GM12878 (cell line): ENCODE data around the gene NDC1. TPM values are rescaled to one million over a fixed set of nuclear protein-coding genes. Genes with fewer than 3 reads are reported as not detected.

Experiments
- ATAC-seq: fragments of 200-7000 bp; cut with Tn5 transposase; 3 replicates; pipeline ENCODE4 v1.9.1; 2020; ENCODE audit warnings: mild to moderate bottlenecking, moderate library complexity
- BruUV-seq: library from RNA; stranded (reverse); fragments of 400-500 nt; replicated peaks from 2 replicates; lab custom pipeline; 2021; lab: Mats Ljungman, UMichigan
- CTCF ChIA-PET: fragments of 300-600 bp; sonication (Branson Sonifier 250); formaldehyde crosslinking; extraction: SDS; loops from one replicate; lab custom pipeline; 2021; ENCODE audit warnings: inconsistent platforms; lab: Yijun Ruan, JAX
- POLR2A ChIA-PET: fragments of 350-600 bp; formaldehyde crosslinking; extraction: SDS; loops from one replicate; lab custom pipeline; 2021; ENCODE audit warnings: inconsistent platforms; lab: Charles Lee
- RAD21 ChIA-PET: fragments of 300-600 bp; sonication (Branson Sonifier 250); formaldehyde crosslinking; loops from one replicate; lab custom pipeline; 2023; ENCODE audit warnings: antibody characterized with exemption; ENCODE audit not compliant: unreplicated experiment; lab: Charles Lee
- SMC1A ChIA-PET: fragments of 300-600 bp; sonication (Branson Sonifier 250); formaldehyde crosslinking; loops from one replicate; lab custom pipeline; 2023; ENCODE audit not compliant: unreplicated experiment, uncharacterized antibody; lab: Charles Lee
- DNase-seq: peaks from one replicate; pipeline ENCODE4 v3.0.0-alpha.2; 2011; ENCODE audit warnings: low read depth, low spot score
- FAIRE-seq: peaks from 3 replicates; lab custom pipeline; 2011; peaks lifted over from hg19 to GRCh38; lab: Jason Lieb, UNC
- H2AFZ ChIP-seq: 2 replicates; pipeline ENCODE4 v1.6.0; 2011; ENCODE audit warnings: low read depth, low read length, control low read depth; ENCODE audit not compliant: control insufficient read depth
- H3K27ac ChIP-seq: 2 replicates; pipeline ENCODE4 v1.5.1; 2011; ENCODE audit warnings: control low read depth; ENCODE audit not compliant: control insufficient read depth, insufficient read depth
- H3K27me3 ChIP-seq, 2 experiments: replicated peaks in 1 of 2; 2 replicates each; pipeline versions ENCODE4 v1.6.0 to v1.6.1; 2011; ENCODE audit warnings: low read length in 1 of 2; ENCODE audit not compliant: control insufficient read depth in 2 of 2, insufficient read depth in 2 of 2
- H3K36me3 ChIP-seq, 2 experiments: 2 replicates each; pipeline ENCODE4 v1.5.1; 2011; ENCODE audit warnings: low read length in 1 of 2; ENCODE audit not compliant: control insufficient read depth in 2 of 2, insufficient read depth in 2 of 2
- H3K4me1 ChIP-seq: 2 replicates; pipeline ENCODE4 v1.6.1; 2011; ENCODE audit warnings: mild to moderate bottlenecking, low read length, moderate library complexity, mixed read lengths; ENCODE audit not compliant: control insufficient read depth, insufficient read depth
- H3K4me2 ChIP-seq: 2 replicates; pipeline ENCODE4 v1.6.0; 2011; ENCODE audit warnings: control low read depth; ENCODE audit not compliant: control insufficient read depth, insufficient read depth
- H3K4me3 ChIP-seq: fragments of 200-600 bp; sonication (generic); 2 replicates; pipeline ENCODE4 v1.5.1; 2016
- H3K79me2 ChIP-seq: 2 replicates; pipeline ENCODE4 v1.6.0; 2011; ENCODE audit warnings: low read length; ENCODE audit not compliant: control insufficient read depth, insufficient read depth
- H3K9ac ChIP-seq: 2 replicates; pipeline ENCODE4 v1.8.0; 2011; ENCODE audit warnings: low read length, control low read depth, mixed read lengths; ENCODE audit not compliant: control insufficient read depth, insufficient read depth
- H3K9me3 ChIP-seq: replicated peaks from 3 replicates; pipeline ENCODE4 v1.5.1; 2011; ENCODE audit warnings: mild to moderate bottlenecking, low read length; ENCODE audit not compliant: control insufficient read depth, insufficient read depth
- H4K20me1 ChIP-seq: 2 replicates; pipeline ENCODE4 v1.6.0; 2011; ENCODE audit not compliant: control insufficient read depth, insufficient read depth
- BHLHE40 ChIP-seq, 2 experiments: fragments of 450-650 bp in 1 of 2; IDR thresholded peaks; 2 replicates each; pipeline ENCODE4 v1.6.1; 2011 to 2017; ENCODE audit warnings: low read depth in 2 of 2, borderline replicate concordance in 1 of 2, improper control_type of control experiment in 1 of 2, low read length in 1 of 2, mild to moderate bottlenecking in 1 of 2
- CHD2 ChIP-seq: IDR thresholded peaks from 2 replicates; pipeline ENCODE4 v1.6.1; 2011; ENCODE audit warnings: low read depth, low read length, improper control_type of control experiment, borderline replicate concordance
- ESRRA ChIP-seq: IDR thresholded peaks from 2 replicates; pipeline ENCODE4 v1.6.1; 2012; ENCODE audit warnings: mild to moderate bottlenecking, low read length, improper control_type of control experiment
- IKZF2 ChIP-seq, 2 experiments: fragments of 450-650 bp; IDR thresholded peaks; 2 replicates each; pipeline ENCODE4 v1.6.1; 2017; ENCODE audit warnings: mild to moderate bottlenecking in 2 of 2, moderate library complexity in 2 of 2
- PAX8 ChIP-seq: fragments of 450-650 bp; IDR thresholded peaks from 2 replicates; pipeline ENCODE4 v1.6.1; 2017; ENCODE audit warnings: mild to moderate bottlenecking, moderate library complexity
- POLR2AphosphoS2 ChIP-seq: IDR thresholded peaks from 2 replicates; pipeline ENCODE4 v1.6.1; 2011; ENCODE audit warnings: low read depth, mild to moderate bottlenecking, low read length, improper control_type of control experiment, moderate library complexity
- RAD51 ChIP-seq: fragments of 450-650 bp; IDR thresholded peaks from 2 replicates; pipeline ENCODE4 v1.6.1; 2016; ENCODE audit warnings: moderate library complexity, mild to moderate bottlenecking, inconsistent platforms
- RFX5 ChIP-seq: IDR thresholded peaks from 2 replicates; pipeline ENCODE4 v1.6.1; 2011; ENCODE audit warnings: low read depth, low read length, improper control_type of control experiment
- SMC3 ChIP-seq: IDR thresholded peaks from 2 replicates; pipeline ENCODE4 v1.6.1; 2011; ENCODE audit warnings: low read length, improper control_type of control experiment, borderline replicate concordance
- SREBF1 ChIP-seq: IDR thresholded peaks from 2 replicates; pipeline ENCODE4 v1.6.1; 2012; ENCODE audit warnings: mild to moderate bottlenecking, low read length
- STAT1 ChIP-seq: fragments of 450-650 bp; conservative IDR thresholded peaks from 2 replicates; pipeline ENCODE4 v1.6.1; 2014; ENCODE audit warnings: antibody characterized with exemption, mild to moderate bottlenecking
- ZNF207 ChIP-seq: fragments of 450-650 bp; IDR thresholded peaks from 2 replicates; pipeline ENCODE4 v1.6.1; 2014; ENCODE audit warnings: antibody characterized with exemption, mild to moderate bottlenecking, borderline replicate concordance
- ZNF217 ChIP-seq: fragments of 450-650 bp; IDR thresholded peaks from 2 replicates; pipeline ENCODE4 v1.6.1; 2017; ENCODE audit warnings: antibody characterized with exemption, mild to moderate bottlenecking
- ZNF24 ChIP-seq: fragments of 450-650 bp; IDR thresholded peaks from 2 replicates; pipeline ENCODE4 v1.6.1; 2017; ENCODE audit warnings: antibody characterized with exemption, mild to moderate bottlenecking
- WGBS: methylation state at CpG from one replicate; pipeline ENCODE4 v1.1.6; 2016; ENCODE audit warnings: low lambda C conversion rate; ENCODE audit not compliant: insufficient replicate concordance, insufficient coverage; ENCODE audit errors: missing lambda C conversion rate; 5-methylcytosine and 5-hydroxymethylcytosine counted together
- in situ Hi-C: fragments of 300-500 bp; cut with MboI; formaldehyde crosslinking; loops from 9 replicates; pipeline ENCODE4 v1.14.3; 2018; ENCODE audit warnings: mixed read lengths
- intact Hi-C: fragments of 100-400 bp; cut with micrococcal nuclease; formaldehyde crosslinking; loops from one replicate; pipeline ENCODE4 v1.14.2; 2022; ENCODE audit not compliant: unreplicated experiment
- polyA plus RNA-seq, 11 experiments: library from polyadenylated mRNA; depleted of rRNA in 4 of 11; unstranded in 6 of 11; stranded (reverse) in 5 of 11; fragments of >200 nt; fragmentation: Nextera tagmentation in 4 of 11; fragmentation: Illumina TruSeq in 1 of 11; extraction: Ambion mirVana in 4 of 11; extraction: Trizol in 1 of 11; gene quantifications; 1 replicate in 1 of 11; 2 replicates in 10 of 11; pipeline versions ENCODE4 v1.2.1 to v1.2.3, GENCODE V29; 2011 to 2016; ENCODE audit warnings: inconsistent platforms in 2 of 11, missing spikeins in 2 of 11, low read depth in 1 of 11
- total RNA-seq, 4 experiments: library from RNA; depleted of rRNA in 3 of 4; stranded (reverse); fragments of >200 nt in 3 of 4; fragmentation: Illumina TruSeq in 1 of 4; extraction: Trizol in 1 of 4; gene quantifications; 2 replicates each; pipeline versions ENCODE4 v1.2.1 to v1.2.3, GENCODE V29; 2013 to 2021
- TF ChIP-seq, protein P1 (sequence below): IDR thresholded peaks from 2 replicates; pipeline ENCODE4 v1.6.1; 2012; ENCODE audit warnings: improper control_type of control experiment, low read depth, low read length; ENCODE audit not compliant: insufficient replicate concordance
- TF ChIP-seq, protein P2 (sequence below): fragments of 450-650 bp; IDR thresholded peaks from 2 replicates; pipeline ENCODE4 v1.6.1; 2016; ENCODE audit warnings: mild to moderate bottlenecking

NDC1 gene
- total and polyA plus RNA-seq, 10 of the 15 experiments (the other 5 are each of a cell fraction or from before 2014, with no cell fraction given), result 20.2 to 77.6 (median 47.1) TPM

- no peak for FAIRE-seq
- CTCF ChIA-PET, result interaction anchor here (0.9 to 1.9 kb wide), 5 partner anchors 11 to 137 kb away, joined by 3 to 6 read pairs (median 4); no protein-coding TSS in a partner anchor
- no peaks in the 10 kb centered on the region for H3K27me3 ChIP-seq
- DNase-seq, result no peak
- in situ Hi-C loops, result no loop called here
- no peaks in the 10 kb centered on the region for H3K9me3 ChIP-seq
- BruUV-seq, result no TSS peak
- H4K20me1 ChIP-seq, result no peaks in the 10 kb centered on the region
- WGBS, result 98% methylated on average over 3 of the region's 3 CpGs
- RAD21 ChIA-PET, result no interaction called here
- TF ChIP-seq PAX8 (no peak), IKZF2 (IDR thresholded peaks at IDR 0.05) (no peak), ESRRA (no peak), ZNF207 (no peak), CHD2 (no peak), RAD51 (no peak), ZNF24 (no peak), SREBF1 (no peak), SMC3 (no peak), BHLHE40 (IDR thresholded peaks at IDR 0.05; ENCODE audit: borderline replicate concordance in 1 of 2, low read depth in 2 of 2, low read length in 1 of 2) (no peak), STAT1 (no peak), ZNF217 (no peak), RFX5 (no peak), POLR2AphosphoS2 (no peak)
- TF ChIP-seq, protein P1, sequence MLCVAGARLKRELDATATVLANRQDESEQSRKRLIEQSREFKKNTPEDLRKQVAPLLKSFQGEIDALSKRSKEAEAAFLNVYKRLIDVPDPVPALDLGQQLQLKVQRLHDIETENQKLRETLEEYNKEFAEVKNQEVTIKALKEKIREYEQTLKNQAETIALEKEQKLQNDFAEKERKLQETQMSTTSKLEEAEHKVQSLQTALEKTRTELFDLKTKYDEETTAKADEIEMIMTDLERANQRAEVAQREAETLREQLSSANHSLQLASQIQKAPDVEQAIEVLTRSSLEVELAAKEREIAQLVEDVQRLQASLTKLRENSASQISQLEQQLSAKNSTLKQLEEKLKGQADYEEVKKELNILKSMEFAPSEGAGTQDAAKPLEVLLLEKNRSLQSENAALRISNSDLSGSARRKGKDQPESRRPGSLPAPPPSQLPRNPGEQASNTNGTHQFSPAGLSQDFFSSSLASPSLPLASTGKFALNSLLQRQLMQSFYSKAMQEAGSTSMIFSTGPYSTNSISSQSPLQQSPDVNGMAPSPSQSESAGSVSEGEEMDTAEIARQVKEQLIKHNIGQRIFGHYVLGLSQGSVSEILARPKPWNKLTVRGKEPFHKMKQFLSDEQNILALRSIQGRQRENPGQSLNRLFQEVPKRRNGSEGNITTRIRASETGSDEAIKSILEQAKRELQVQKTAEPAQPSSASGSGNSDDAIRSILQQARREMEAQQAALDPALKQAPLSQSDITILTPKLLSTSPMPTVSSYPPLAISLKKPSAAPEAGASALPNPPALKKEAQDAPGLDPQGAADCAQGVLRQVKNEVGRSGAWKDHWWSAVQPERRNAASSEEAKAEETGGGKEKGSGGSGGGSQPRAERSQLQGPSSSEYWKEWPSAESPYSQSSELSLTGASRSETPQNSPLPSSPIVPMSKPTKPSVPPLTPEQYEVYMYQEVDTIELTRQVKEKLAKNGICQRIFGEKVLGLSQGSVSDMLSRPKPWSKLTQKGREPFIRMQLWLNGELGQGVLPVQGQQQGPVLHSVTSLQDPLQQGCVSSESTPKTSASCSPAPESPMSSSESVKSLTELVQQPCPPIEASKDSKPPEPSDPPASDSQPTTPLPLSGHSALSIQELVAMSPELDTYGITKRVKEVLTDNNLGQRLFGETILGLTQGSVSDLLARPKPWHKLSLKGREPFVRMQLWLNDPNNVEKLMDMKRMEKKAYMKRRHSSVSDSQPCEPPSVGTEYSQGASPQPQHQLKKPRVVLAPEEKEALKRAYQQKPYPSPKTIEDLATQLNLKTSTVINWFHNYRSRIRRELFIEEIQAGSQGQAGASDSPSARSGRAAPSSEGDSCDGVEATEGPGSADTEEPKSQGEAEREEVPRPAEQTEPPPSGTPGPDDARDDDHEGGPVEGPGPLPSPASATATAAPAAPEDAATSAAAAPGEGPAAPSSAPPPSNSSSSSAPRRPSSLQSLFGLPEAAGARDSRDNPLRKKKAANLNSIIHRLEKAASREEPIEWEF, result no peak
- TF ChIP-seq, protein P2, sequence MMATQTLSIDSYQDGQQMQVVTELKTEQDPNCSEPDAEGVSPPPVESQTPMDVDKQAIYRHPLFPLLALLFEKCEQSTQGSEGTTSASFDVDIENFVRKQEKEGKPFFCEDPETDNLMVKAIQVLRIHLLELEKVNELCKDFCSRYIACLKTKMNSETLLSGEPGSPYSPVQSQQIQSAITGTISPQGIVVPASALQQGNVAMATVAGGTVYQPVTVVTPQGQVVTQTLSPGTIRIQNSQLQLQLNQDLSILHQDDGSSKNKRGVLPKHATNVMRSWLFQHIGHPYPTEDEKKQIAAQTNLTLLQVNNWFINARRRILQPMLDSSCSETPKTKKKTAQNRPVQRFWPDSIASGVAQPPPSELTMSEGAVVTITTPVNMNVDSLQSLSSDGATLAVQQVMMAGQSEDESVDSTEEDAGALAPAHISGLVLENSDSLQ, result no peak
- no peak overlapping the region for H3K27ac ChIP-seq
- no peak overlapping the region for H3K4me3 ChIP-seq
- intact Hi-C loops, result no loop called here
- H3K79me2 ChIP-seq, result no peaks in the 10 kb centered on the region
- H3K9ac ChIP-seq, result no peak overlapping the region
- ATAC-seq, result no peak
- SMC1A ChIA-PET, result interaction anchor here (4.5 kb wide), 1 partner anchor 11 kb away, joined by 18 read pairs; no protein-coding TSS in a partner anchor
- no peaks in the 10 kb centered on the region for H3K4me1 ChIP-seq
- POLR2A ChIA-PET, result interaction anchor here (1.4 to 1.5 kb wide), 2 partner anchors 11 to 123 kb away, joined by 3 to 4 read pairs; partner anchors contain the start of genes IFT25 and LRRC42
- peaks cover 4 to 12% of the 10 kb centered on the region in 2 experiments for H3K36me3 ChIP-seq
- H2AFZ ChIP-seq, result no peak overlapping the region
- H3K4me2 ChIP-seq, result no peak overlapping the region
These were observed 15.2 kb downstream of the NDC1 start for GRCh38 chr1:53822931-53823330.
